HCT116 (cell line): Measurements from ENCODE around the gene FSIP1. TPM values are rescaled to one million over a fixed set of nuclear protein-coding genes. Genes with fewer than 3 reads are reported as not detected.
A peak's percentile ranks its signal among the peaks of the same experiment; 100 is the strongest.

Source experiments
- ATAC-seq: fragments of 200-7000 bp; cut with Tn5 transposase; 2 replicates; pipeline ENCODE4 v1.9.1; 2020; ENCODE audit warnings: mild to moderate bottlenecking, moderate library complexity
- BruUV-seq: library from RNA; stranded (reverse); fragments of 400-500 nt; replicated peaks from 2 replicates; lab custom pipeline; 2021; lab: Mats Ljungman, UMichigan
- CTCF ChIA-PET: fragments of 300-600 bp; sonication (Branson Sonifier 250); formaldehyde crosslinking; loops from one replicate; lab custom pipeline; 2021; ENCODE audit warnings: antibody characterized with exemption; lab: Charles Lee
- POLR2A ChIA-PET: fragments of 300-600, 350-600 bp; sonication (Branson Sonifier 250); formaldehyde crosslinking; loops from one replicate; lab custom pipeline; 2021; ENCODE audit warnings: antibody characterized with exemption; lab: Charles Lee
- RAD21 ChIA-PET, 2 experiments: fragments of 300-600 bp; sonication (Branson Sonifier 250); formaldehyde crosslinking; loops; one replicate each; lab custom pipeline; 2023; ENCODE audit warnings: low total read pairs in 2 of 2; ENCODE audit not compliant: uncharacterized antibody in 2 of 2, unreplicated experiment in 2 of 2, low non-redundant PET in 1 of 2; lab: Charles Lee
- DNase-seq: peaks from one replicate; pipeline ENCODE4 v3.0.0-alpha.2; 2010; ENCODE audit warnings: low read depth, low spot score
- H2AFZ ChIP-seq: fragments of 200-600 bp; shearing (Covaris generic), sonication (generic); 2 replicates; pipeline ENCODE4 v1.6.1; 2017; ENCODE audit warnings: low read depth, mixed run types, mixed read lengths, antibody characterized with exemption, low read length; ENCODE audit not compliant: poor library complexity, severe bottlenecking
- H3K27ac ChIP-seq: 2 replicates; pipeline ENCODE4 v1.5.1; 2012; ENCODE audit warnings: low read depth, low read length
- H3K27me3 ChIP-seq: fragments of 200-600 bp; sonication (generic); 2 replicates; pipeline ENCODE4 v1.6.1; 2016; ENCODE audit warnings: mixed run types, low read length, mixed read lengths; ENCODE audit not compliant: insufficient read depth
- H3K36me3 ChIP-seq, 2 experiments: fragments of 200-500 bp in 1 of 2; fragments of 200-600 bp in 1 of 2; sonication (Bioruptor generic) in 1 of 2; sonication (generic) in 1 of 2; 2 replicates each; pipeline versions ENCODE4 v1.5.1 to v1.6.1; 2014 to 2016; ENCODE audit warnings: low read length in 2 of 2, inconsistent platforms in 1 of 2, mixed read lengths in 1 of 2, mixed run types in 1 of 2; ENCODE audit not compliant: insufficient read depth in 2 of 2, control insufficient read depth in 1 of 2
- H3K4me1 ChIP-seq, 2 experiments: fragments of 200-600 bp in 1 of 2; sonication (generic) in 1 of 2; 2 replicates each; pipeline versions ENCODE4 v1.5.1 to v1.6.1; 2012 to 2017; ENCODE audit warnings: low read length in 2 of 2, inconsistent platforms in 1 of 2, mild to moderate bottlenecking in 1 of 2, mixed read lengths in 1 of 2, mixed run types in 1 of 2, moderate library complexity in 1 of 2; ENCODE audit not compliant: insufficient read depth in 2 of 2, control insufficient read depth in 1 of 2
- H3K4me2 ChIP-seq: fragments of 200-600 bp; sonication (generic); 2 replicates; pipeline ENCODE4 v1.6.1; 2017; ENCODE audit warnings: mixed run types, low read length, mixed read lengths
- H3K4me3 ChIP-seq, 2 experiments: fragments of 200-600 bp in 1 of 2; sonication (generic) in 1 of 2; replicated peaks in 1 of 2; 2 replicates each; pipeline ENCODE4 v1.5.1; 2011 to 2016; ENCODE audit warnings: low read length in 2 of 2, control low read depth in 1 of 2, low read depth in 1 of 2, mild to moderate bottlenecking in 1 of 2, mixed read lengths in 1 of 2, mixed run types in 1 of 2
- H3K79me2 ChIP-seq: fragments of 200-600 bp; sonication (generic); 2 replicates; pipeline ENCODE4 v1.6.1; 2017; ENCODE audit warnings: mild to moderate bottlenecking, mixed run types, low read length, moderate library complexity, mixed read lengths; ENCODE audit not compliant: insufficient read depth
- H3K9ac ChIP-seq: fragments of 200-600 bp; sonication (generic); 2 replicates; pipeline ENCODE4 v1.6.1; 2016; ENCODE audit warnings: low read length, mixed read lengths
- H3K9me2 ChIP-seq: fragments of 200-600 bp; sonication (generic), shearing (Covaris generic); 2 replicates; pipeline ENCODE4 v1.6.1; 2017; ENCODE audit warnings: mixed run types, mild to moderate bottlenecking, moderate library complexity; ENCODE audit not compliant: insufficient read depth
- H3K9me3 ChIP-seq, 2 experiments: fragments of 200-500 bp in 1 of 2; fragments of 200-600 bp in 1 of 2; sonication (Bioruptor generic) in 1 of 2; sonication (generic) in 1 of 2; 2 replicates each; pipeline ENCODE4 v1.6.1; 2014 to 2017; ENCODE audit warnings: low read length in 2 of 2, mixed read lengths in 2 of 2, inconsistent platforms in 1 of 2, low read depth in 1 of 2, mild to moderate bottlenecking in 1 of 2, mixed run types in 1 of 2, moderate library complexity in 1 of 2; ENCODE audit not compliant: control insufficient read depth in 1 of 2, insufficient read depth in 1 of 2
- H4K20me1 ChIP-seq: fragments of 200-600 bp; sonication (generic), shearing (Covaris generic); 2 replicates; pipeline ENCODE4 v1.6.1; 2017; ENCODE audit warnings: mixed run types, mild to moderate bottlenecking, moderate library complexity; ENCODE audit not compliant: insufficient read depth
- ATF3 ChIP-seq: IDR thresholded peaks from 2 replicates; pipeline ENCODE4 v1.6.1; 2012
- CEBPB ChIP-seq: IDR thresholded peaks from 2 replicates; pipeline ENCODE4 v1.6.1; 2012; ENCODE audit warnings: low read depth
- EZH2phosphoT487 ChIP-seq: fragments of 200-600 bp; IDR thresholded peaks from 2 replicates; pipeline ENCODE4 v1.6.1; 2018; ENCODE audit warnings: antibody characterized with exemption, borderline replicate concordance
- RAD21 ChIP-seq: IDR thresholded peaks from 2 replicates; pipeline ENCODE4 v1.6.1; 2012; ENCODE audit warnings: low read depth, mild to moderate bottlenecking
- SP1 ChIP-seq: IDR thresholded peaks from 2 replicates; pipeline ENCODE4 v1.6.1; 2012; ENCODE audit warnings: low read depth
- SRF ChIP-seq: IDR thresholded peaks from 2 replicates; pipeline ENCODE4 v1.6.1; 2012; ENCODE audit warnings: low read depth
- YY1 ChIP-seq: IDR thresholded peaks from 2 replicates; pipeline ENCODE4 v1.6.1; 2011; ENCODE audit warnings: low read length, low read depth, moderate library complexity, mild to moderate bottlenecking; ENCODE audit not compliant: insufficient replicate concordance; ENCODE audit errors: extremely low read depth
- intact Hi-C: fragments of 100-400 bp; cut with micrococcal nuclease; formaldehyde crosslinking; loops from 2 replicates; pipeline ENCODE4 v1.10.0; 2022
- total RNA-seq: library from RNA; stranded (reverse); gene quantifications from one replicate; pipeline ENCODE4 v1.2.1, GENCODE V29; 2021; ENCODE audit not compliant: unreplicated experiment

FSIP1 gene
- total RNA-seq, 1 experiment from 2014 or later = 0.42 TPM

GRCh38 chr15:39781967-39782302, 706 bp downstream of the FSIP1 start:
- H3K27ac ChIP-seq = peak overlapping the region; percentile 46; the same call in 1 of the 2 replicates
- DNase-seq = no peak
- BruUV-seq = TSS peak; percentile 64
- TF ChIP-seq SRF (no peak), SP1 (no peak)
- peaks cover 0 to 3% of the 10 kb centered on the region in 2 experiments; a peak in 1 of 4 replicates for H3K36me3 ChIP-seq
- H3K9me2 ChIP-seq = no peaks in the 10 kb centered on the region
- intact Hi-C loops = loop anchor here (10.0 kb wide), 1 partner anchor 493 kb away; no protein-coding TSS in a partner anchor
- H3K4me3 ChIP-seq = peak overlapping the region; percentile 35 to 75
- peaks cover 21 to 23% of the 10 kb centered on the region in 2 experiments for H3K4me1 ChIP-seq
- H4K20me1 ChIP-seq = no peaks in the 10 kb centered on the region
- peak overlapping the region; percentile 79 for H3K4me2 ChIP-seq
- peaks cover 11% of the 10 kb centered on the region for H3K79me2 ChIP-seq
- peak overlapping the region; percentile 48 for H3K9ac ChIP-seq
- H3K9me3 ChIP-seq = no peaks in the 10 kb centered on the region
- POLR2A ChIA-PET = interaction anchor here (1.0 kb wide), 1 partner anchor 25 kb away, joined by 3 read pairs; no protein-coding TSS in a partner anchor
- CTCF ChIA-PET = interaction anchor here (0.9 to 1.4 kb wide), 4 partner anchors 23 to 327 kb away, joined by 3 to 5 read pairs (median 4); partner anchors contain the start of gene BMF
- peak overlapping the region; percentile 96 for H2AFZ ChIP-seq
- RAD21 ChIA-PET = interaction anchor here in 1 of 2 experiments (1.0 kb wide), 1 partner anchor 25 kb away, joined by 4 read pairs; no protein-coding TSS in a partner anchor
- no peak for ATAC-seq
- no peaks in the 10 kb centered on the region for H3K27me3 ChIP-seq

GRCh38 chr15:39781147-39781966, 1.3 kb downstream of the FSIP1 start:
- H3K79me2 ChIP-seq = peaks cover 11% of the 10 kb centered on the region
- POLR2A ChIA-PET = no interaction called here
- no peak overlapping the region for H3K9ac ChIP-seq
- no peak for ATAC-seq
- peaks cover 0 to 3% of the 10 kb centered on the region in 2 experiments; a peak in 1 of 4 replicates for H3K36me3 ChIP-seq
- peak overlapping the region; percentile 96 for H2AFZ ChIP-seq
- DNase-seq = no peak
- BruUV-seq = no TSS peak
- CTCF ChIA-PET = interaction anchor here (1.1 to 1.4 kb wide), 2 partner anchors 24 to 328 kb away, joined by 3 to 5 read pairs; partner anchors contain the start of gene BMF
- H3K27me3 ChIP-seq = no peaks in the 10 kb centered on the region
- H3K9me2 ChIP-seq = no peaks in the 10 kb centered on the region
- peak overlapping the region; percentile 46; the same call in 1 of the 2 replicates for H3K27ac ChIP-seq
- TF ChIP-seq YY1 (no peak), RAD21 (no peak), EZH2phosphoT487 (no peak), CEBPB (no peak), ATF3 (no peak)
- H3K4me2 ChIP-seq = peak overlapping the region; percentile 79
- H4K20me1 ChIP-seq = no peaks in the 10 kb centered on the region
- intact Hi-C loops = loop anchor here (10.0 kb wide), 1 partner anchor 493 kb away; no protein-coding TSS in a partner anchor
- RAD21 ChIA-PET = no interaction called here
- peaks cover 17 to 22% of the 10 kb centered on the region in 2 experiments for H3K4me1 ChIP-seq
- H3K4me3 ChIP-seq = peak overlapping the region in 1 of 2 experiments; percentile 75; a peak in 2 of 4 replicates
- H3K9me3 ChIP-seq = no peaks in the 10 kb centered on the region
